ENCODE data around the gene HOGA1. TPM values are rescaled to one million over a fixed set of nuclear protein-coding genes. Genes with fewer than 3 reads are reported as not detected.
"Not testable (repeated sequence)": the region's sequence is repeated elsewhere in the genome, so short reads cannot be mapped to it uniquely, and the experiment has no call there.

HOGA1 gene
- total RNA-seq, 1 experiment from 2014 or later, result not detected

DNA sequence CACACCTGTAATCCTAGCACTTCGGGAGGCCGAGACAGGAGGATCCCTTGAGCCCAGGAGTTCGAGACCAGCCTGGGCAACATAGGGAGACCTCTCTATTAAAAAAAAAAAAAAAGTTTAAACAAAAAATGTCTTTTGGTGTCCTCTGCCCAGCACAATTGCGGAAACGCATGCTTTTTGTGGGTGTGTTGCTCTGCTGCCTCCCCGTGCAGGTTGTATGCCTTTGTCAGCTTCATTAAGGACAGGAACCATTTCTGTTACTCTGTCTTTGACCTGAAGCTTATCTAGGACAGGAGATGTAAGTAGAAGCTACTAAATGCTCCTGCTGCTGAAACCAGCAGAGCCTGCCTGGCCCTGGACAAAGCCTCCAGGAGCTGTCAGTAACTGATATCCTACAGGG is 32.9 kb upstream of the HOGA1 start:
- ChIA-PET CTCF (interaction anchor here (0.7 kb wide), 1 partner anchor 129 kb away, joined by 8 read pairs; no protein-coding TSS in a partner anchor), POLR2A (ENCODE audit: low non-redundant PET) (no interaction called here)
- intact Hi-C loops (cut with micrococcal nuclease; ENCODE audit: unreplicated experiment), result no loop called here

DNA sequence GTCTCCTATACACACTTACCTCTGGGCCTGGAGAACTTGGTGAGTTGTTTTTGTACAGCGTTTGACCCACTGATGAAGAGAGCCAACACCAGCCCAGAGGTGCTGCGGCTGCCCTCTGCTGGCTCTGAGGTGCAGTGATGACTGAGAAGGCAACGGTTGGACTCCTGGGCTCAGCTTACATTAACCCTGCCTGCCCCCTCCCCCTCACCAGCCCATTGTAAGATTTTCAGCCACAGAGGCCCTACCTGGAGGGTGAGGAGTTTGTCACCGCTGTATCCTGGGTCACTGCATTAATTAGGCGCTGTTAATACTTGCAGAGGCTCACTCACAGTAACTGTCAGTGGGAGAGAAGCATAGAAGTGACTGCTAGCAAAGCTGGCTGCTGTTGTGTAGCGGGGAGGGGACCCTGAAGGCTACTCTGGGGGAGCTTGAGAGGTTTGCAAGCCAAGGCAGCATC is 30.6 kb upstream of the HOGA1 start:
- Histone ChIP-seq H3K36me3 (ENCODE audit: insufficient read depth, low read length, poor library complexity, severe bottlenecking) (no peaks in the 10 kb centered on the region), H3K4me3 (ENCODE audit: low read depth, low read length, poor library complexity, severe bottlenecking) (no peak overlapping the region), H3K4me1 (ENCODE audit: insufficient read depth, low read length, poor library complexity, severe bottlenecking) (no peaks in the 10 kb centered on the region), H3K9me3 (ENCODE audit: low read depth, low read length, poor library complexity, severe bottlenecking) (no peaks in the 10 kb centered on the region), H3K27ac (ENCODE audit: low read depth, low read length, poor library complexity, severe bottlenecking) (no peak overlapping the region), H3K27me3 (replicated peaks; ENCODE audit: insufficient read depth, low read depth, low read length, poor library complexity) (no peaks in the 10 kb centered on the region)
- peak; percentile 70 for DNase-seq (ENCODE audit: low spot score)
- intact Hi-C loops (cut with micrococcal nuclease; ENCODE audit: unreplicated experiment), result loop anchor here (1.0 kb wide), 2 partner anchors 90 to 146 kb away; no protein-coding TSS in a partner anchor
- ChIA-PET POLR2A (ENCODE audit: low non-redundant PET) (no interaction called here), CTCF (interaction anchor here (0.6 to 1.2 kb wide), 6 partner anchors 19 to 147 kb away, joined by 3 to 5 read pairs (median 3); partner anchors contain the start of gene ANKRD2)
- TF ChIP-seq, protein P1, sequence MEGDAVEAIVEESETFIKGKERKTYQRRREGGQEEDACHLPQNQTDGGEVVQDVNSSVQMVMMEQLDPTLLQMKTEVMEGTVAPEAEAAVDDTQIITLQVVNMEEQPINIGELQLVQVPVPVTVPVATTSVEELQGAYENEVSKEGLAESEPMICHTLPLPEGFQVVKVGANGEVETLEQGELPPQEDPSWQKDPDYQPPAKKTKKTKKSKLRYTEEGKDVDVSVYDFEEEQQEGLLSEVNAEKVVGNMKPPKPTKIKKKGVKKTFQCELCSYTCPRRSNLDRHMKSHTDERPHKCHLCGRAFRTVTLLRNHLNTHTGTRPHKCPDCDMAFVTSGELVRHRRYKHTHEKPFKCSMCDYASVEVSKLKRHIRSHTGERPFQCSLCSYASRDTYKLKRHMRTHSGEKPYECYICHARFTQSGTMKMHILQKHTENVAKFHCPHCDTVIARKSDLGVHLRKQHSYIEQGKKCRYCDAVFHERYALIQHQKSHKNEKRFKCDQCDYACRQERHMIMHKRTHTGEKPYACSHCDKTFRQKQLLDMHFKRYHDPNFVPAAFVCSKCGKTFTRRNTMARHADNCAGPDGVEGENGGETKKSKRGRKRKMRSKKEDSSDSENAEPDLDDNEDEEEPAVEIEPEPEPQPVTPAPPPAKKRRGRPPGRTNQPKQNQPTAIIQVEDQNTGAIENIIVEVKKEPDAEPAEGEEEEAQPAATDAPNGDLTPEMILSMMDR (conservative IDR thresholded peaks at IDR 0.05; ENCODE audit: low read depth, low read length), result peak; percentile 90
- no peak for TF ChIP-seq EZH2 (IDR thresholded peaks at IDR 0.05; ENCODE audit: borderline replicate concordance, low read depth, low read length, poor library complexity, severe bottlenecking)
- no TSS peak for BruUV-seq (replicated peaks)

More for the DNA sequence above, 32.9 kb upstream of the HOGA1 start:
- TF ChIP-seq, protein P1 (conservative IDR thresholded peaks at IDR 0.05; ENCODE audit: low read depth, low read length), result no peak
- TF ChIP-seq EZH2 (IDR thresholded peaks at IDR 0.05; ENCODE audit: borderline replicate concordance, low read depth, low read length, poor library complexity, severe bottlenecking), result no peak
- H3K4me3 ChIP-seq (ENCODE audit: low read depth, low read length, poor library complexity, severe bottlenecking), result no peak overlapping the region
- DNase-seq (ENCODE audit: low spot score), result no peak
- H3K9me3 ChIP-seq (ENCODE audit: low read depth, low read length, poor library complexity, severe bottlenecking), result no peaks in the 10 kb centered on the region
- H3K4me1 ChIP-seq (ENCODE audit: insufficient read depth, low read length, poor library complexity, severe bottlenecking), result no peaks in the 10 kb centered on the region
- no peak overlapping the region for H3K27ac ChIP-seq (ENCODE audit: low read depth, low read length, poor library complexity, severe bottlenecking)
- BruUV-seq (replicated peaks), result no TSS peak
- no peaks in the 10 kb centered on the region for H3K27me3 ChIP-seq (replicated peaks; ENCODE audit: insufficient read depth, low read depth, low read length, poor library complexity)
- H3K36me3 ChIP-seq (ENCODE audit: insufficient read depth, low read length, poor library complexity, severe bottlenecking), result no peaks in the 10 kb centered on the region

DNA sequence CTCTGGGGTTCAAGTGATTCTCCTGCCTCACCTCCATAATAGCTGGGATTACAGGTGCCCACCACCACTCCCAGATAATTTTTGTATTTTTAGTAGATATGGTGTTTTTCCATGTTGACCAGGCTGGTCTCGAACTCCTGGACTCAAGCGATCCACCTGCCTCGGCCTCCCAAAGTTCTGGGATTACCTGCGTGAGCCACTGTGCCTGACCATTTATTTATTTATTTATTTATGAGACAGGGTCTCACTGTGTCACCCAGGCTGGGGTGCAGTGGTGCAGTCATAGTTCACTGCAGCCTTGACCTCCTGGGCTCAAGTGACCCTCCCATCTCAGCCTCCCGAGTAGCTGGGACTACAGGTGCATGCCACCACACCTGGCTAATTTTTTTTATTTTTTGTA is 29.9 kb upstream of the HOGA1 start:
- DNase-seq (ENCODE audit: low spot score); H3K27me3 ChIP-seq (replicated peaks; ENCODE audit: insufficient read depth, low read depth, low read length, poor library complexity); H3K27ac ChIP-seq (ENCODE audit: low read depth, low read length, poor library complexity, severe bottlenecking); H3K36me3 ChIP-seq (ENCODE audit: insufficient read depth, low read length, poor library complexity, severe bottlenecking); H3K9me3 ChIP-seq (ENCODE audit: low read depth, low read length, poor library complexity, severe bottlenecking); H3K4me3 ChIP-seq (ENCODE audit: low read depth, low read length, poor library complexity, severe bottlenecking); BruUV-seq (replicated peaks); H3K4me1 ChIP-seq (ENCODE audit: insufficient read depth, low read length, poor library complexity, severe bottlenecking); intact Hi-C loops (cut with micrococcal nuclease; ENCODE audit: unreplicated experiment): not testable (repeated sequence)
- CTCF ChIA-PET, result interaction anchor here (0.6 to 1.2 kb wide), 3 partner anchors 14 to 93 kb away, joined by 3 to 6 read pairs (median 6); no protein-coding TSS in a partner anchor
- POLR2A ChIA-PET (ENCODE audit: low non-redundant PET), result interaction anchor here (0.6 kb wide), 1 partner anchor 124 kb away, joined by 6 read pairs; no protein-coding TSS in a partner anchor

DNA sequence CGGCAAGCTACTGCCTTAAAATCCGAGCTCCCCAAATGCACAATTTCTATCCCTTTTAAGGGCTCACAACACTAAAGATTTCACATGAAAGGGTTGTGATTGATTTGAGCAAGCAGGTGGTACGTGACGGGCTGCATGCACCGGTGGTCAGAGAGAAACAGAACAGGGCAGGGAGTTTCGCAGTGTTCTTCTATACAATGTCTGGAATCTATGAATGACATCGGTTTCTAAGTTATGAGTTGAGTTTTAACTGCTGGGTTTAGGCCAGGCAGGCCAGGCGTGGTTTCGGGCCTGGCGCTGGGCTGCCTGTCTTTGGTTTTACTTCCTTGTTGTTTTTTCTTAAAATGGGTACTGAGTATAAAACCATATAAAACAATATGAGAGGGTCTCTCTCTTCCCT is 28.6 kb upstream of the HOGA1 start:
- BruUV-seq (replicated peaks); H3K36me3 ChIP-seq (ENCODE audit: insufficient read depth, low read length, poor library complexity, severe bottlenecking); DNase-seq (ENCODE audit: low spot score); H3K9me3 ChIP-seq (ENCODE audit: low read depth, low read length, poor library complexity, severe bottlenecking); H3K27me3 ChIP-seq (replicated peaks; ENCODE audit: insufficient read depth, low read depth, low read length, poor library complexity); H3K4me1 ChIP-seq (ENCODE audit: insufficient read depth, low read length, poor library complexity, severe bottlenecking); CTCF ChIA-PET; H3K4me3 ChIP-seq (ENCODE audit: low read depth, low read length, poor library complexity, severe bottlenecking); POLR2A ChIA-PET (ENCODE audit: low non-redundant PET); H3K27ac ChIP-seq (ENCODE audit: low read depth, low read length, poor library complexity, severe bottlenecking); intact Hi-C loops (cut with micrococcal nuclease; ENCODE audit: unreplicated experiment): not testable (repeated sequence)

DNA sequence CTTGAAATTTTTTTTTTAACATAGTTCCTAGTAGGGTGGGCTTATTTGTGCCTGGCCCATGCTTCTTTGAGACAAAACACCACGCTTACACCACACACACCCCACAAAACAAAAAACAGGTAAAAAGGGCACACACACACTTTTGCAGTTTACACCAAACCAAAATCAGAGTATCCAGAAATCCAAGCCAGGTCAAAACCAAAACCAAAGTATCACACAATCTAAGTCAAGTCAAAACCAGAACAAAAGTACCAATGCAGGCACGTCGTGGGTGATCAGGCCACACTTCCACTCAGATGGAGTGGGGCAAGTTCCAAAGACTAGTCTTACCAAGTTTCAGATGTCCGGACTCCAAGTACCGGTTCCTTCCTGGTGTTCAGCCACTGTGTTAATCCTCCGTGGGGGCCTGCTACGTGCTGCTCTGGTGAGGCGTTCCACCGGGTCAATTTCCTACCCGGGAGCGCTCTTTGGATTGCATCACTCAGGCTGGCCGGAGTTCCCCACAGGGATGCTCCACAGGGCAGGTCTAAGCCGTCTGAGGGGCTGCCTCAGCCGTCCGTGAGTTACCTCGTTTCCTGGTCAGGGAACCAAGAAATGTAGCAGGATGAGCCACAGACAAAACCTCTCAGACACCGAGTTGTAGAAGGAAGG is 23.3 kb upstream of the HOGA1 start:
- DNase-seq (ENCODE audit: low spot score), result not testable (repeated sequence)

DNA sequence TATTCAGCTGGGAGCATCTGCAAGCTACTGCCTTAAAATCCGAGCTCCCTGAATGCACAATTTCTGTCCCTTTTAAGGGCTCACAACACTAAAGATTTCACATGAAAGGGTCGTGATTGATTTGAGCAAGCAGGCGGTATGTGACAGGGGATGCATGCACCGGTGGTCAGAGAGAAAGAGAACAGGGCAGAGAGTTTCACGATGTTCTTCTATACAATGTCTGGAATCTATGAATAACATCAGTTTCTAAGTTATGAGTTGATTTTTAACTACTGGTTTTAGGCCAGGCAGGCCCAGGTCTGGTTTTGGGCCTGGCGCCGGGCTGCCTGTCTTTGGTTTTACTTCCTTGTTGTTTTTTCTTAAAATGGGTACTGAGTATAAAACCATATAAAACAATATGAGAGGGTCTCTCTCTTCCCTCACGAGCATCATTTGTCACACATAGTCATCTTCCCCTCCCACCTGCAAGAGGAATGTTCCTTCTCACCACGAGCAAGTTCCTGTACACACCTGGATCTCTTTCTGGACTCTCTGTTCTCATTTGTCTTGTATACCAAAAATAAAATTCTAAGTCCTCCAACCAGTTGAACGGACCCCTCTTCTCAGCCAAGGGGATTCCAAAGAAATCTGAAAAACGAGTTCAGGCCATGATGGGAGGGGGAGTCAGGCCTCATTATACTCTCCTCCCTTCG is 22.7 kb upstream of the HOGA1 start:
- H3K4me1 ChIP-seq (ENCODE audit: insufficient read depth, low read length, poor library complexity, severe bottlenecking); CTCF ChIA-PET; POLR2A ChIA-PET (ENCODE audit: low non-redundant PET); intact Hi-C loops (cut with micrococcal nuclease; ENCODE audit: unreplicated experiment); H3K9me3 ChIP-seq (ENCODE audit: low read depth, low read length, poor library complexity, severe bottlenecking); H3K27ac ChIP-seq (ENCODE audit: low read depth, low read length, poor library complexity, severe bottlenecking); H3K4me3 ChIP-seq (ENCODE audit: low read depth, low read length, poor library complexity, severe bottlenecking); DNase-seq (ENCODE audit: low spot score); H3K27me3 ChIP-seq (replicated peaks; ENCODE audit: insufficient read depth, low read depth, low read length, poor library complexity); BruUV-seq (replicated peaks); H3K36me3 ChIP-seq (ENCODE audit: insufficient read depth, low read length, poor library complexity, severe bottlenecking): not testable (repeated sequence)

More for the DNA sequence above, 23.3 kb upstream of the HOGA1 start:
- CTCF ChIA-PET; H3K4me1 ChIP-seq (ENCODE audit: insufficient read depth, low read length, poor library complexity, severe bottlenecking); intact Hi-C loops (cut with micrococcal nuclease; ENCODE audit: unreplicated experiment); H3K9me3 ChIP-seq (ENCODE audit: low read depth, low read length, poor library complexity, severe bottlenecking); H3K36me3 ChIP-seq (ENCODE audit: insufficient read depth, low read length, poor library complexity, severe bottlenecking); H3K4me3 ChIP-seq (ENCODE audit: low read depth, low read length, poor library complexity, severe bottlenecking); H3K27ac ChIP-seq (ENCODE audit: low read depth, low read length, poor library complexity, severe bottlenecking); POLR2A ChIA-PET (ENCODE audit: low non-redundant PET); BruUV-seq (replicated peaks); H3K27me3 ChIP-seq (replicated peaks; ENCODE audit: insufficient read depth, low read depth, low read length, poor library complexity): not testable (repeated sequence)

Measured in A673 (cell line).